ENCODE measurements around the gene KLHDC4.
A peak's percentile ranks its signal among the peaks of the same experiment; 100 is the strongest.

KLHDC4 gene

DNA sequence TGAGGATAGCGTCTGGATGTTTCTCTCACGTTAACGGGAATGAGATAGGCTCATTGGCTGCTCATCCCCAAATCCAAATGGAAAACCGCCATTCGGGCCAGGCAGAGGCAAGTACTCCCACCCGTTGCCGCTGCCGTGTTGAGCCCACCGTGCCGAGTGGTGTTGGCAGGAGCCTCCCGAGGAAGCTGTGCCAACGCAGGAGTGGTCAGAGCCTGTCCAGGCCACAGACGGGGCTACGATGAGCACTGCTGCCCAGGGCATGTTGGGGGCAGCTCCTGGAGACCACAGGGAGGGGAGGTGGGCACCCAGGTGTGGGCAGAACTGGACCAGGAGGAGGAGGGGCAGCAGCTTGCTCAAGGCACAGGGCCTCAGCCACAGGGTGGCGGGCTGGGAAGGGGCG, 72.0 kb downstream of the KLHDC4 start:
- ATAC-seq (no peak), DNase-seq (ENCODE audit: low spot score in 2 of 2) (no peak)
- Mint-ChIP-seq H3K27ac (no peak overlapping the region), H3K4me1 (peaks cover 14% of the 10 kb centered on the region), H3K4me3 (no peak overlapping the region), H3K36me3 (peaks cover 51% of the 10 kb centered on the region), H3K9me3 (no peaks in the 10 kb centered on the region)

GRCh38 chr16:87692756-87693155, 73.0 kb downstream of the KLHDC4 start:
- Mint-ChIP-seq H3K36me3 (peaks cover 45% of the 10 kb centered on the region), H3K9me3 (no peaks in the 10 kb centered on the region), H3K4me3 (no peak overlapping the region), H3K4me1 (peaks cover 3% of the 10 kb centered on the region), H3K27ac (peak overlapping the region; percentile 58)
- ATAC-seq, result no peak
- DNase-seq (ENCODE audit: low spot score in 2 of 2), result no peak

DNA sequence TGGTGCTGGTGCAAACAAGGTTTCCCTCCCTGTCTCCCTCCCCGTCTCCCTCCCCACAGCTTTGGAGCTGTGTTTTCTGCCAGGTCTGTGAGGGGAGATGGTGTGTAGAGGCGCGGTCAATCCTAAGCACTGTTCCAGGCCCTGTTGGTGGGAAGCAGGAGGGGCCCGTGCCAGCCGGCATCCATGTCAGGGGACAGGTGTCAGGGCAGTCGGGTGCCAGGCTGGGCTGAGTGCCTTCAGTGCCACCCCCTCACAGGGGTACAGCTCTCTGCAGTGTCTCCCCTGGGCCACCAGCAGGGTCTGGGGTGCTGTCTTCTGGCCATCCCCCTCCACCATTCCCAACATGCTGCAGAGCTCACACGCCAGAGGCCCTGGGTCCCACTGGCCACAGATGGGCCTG, 73.6 kb downstream of the KLHDC4 start:
- Mint-ChIP-seq H3K27ac (peak overlapping the region; percentile 58), H3K36me3 (peaks cover 40% of the 10 kb centered on the region), H3K4me1 (no peaks in the 10 kb centered on the region), H3K9me3 (no peaks in the 10 kb centered on the region), H3K4me3 (no peak overlapping the region)
- DNase-seq (ENCODE audit: low spot score in 2 of 2) (no peak), ATAC-seq (peak; percentile 6)

- DNase-seq (ENCODE audit: low spot score in 2 of 2), result no peak
- no peak for ATAC-seq
- Mint-ChIP-seq H3K4me1 (no peaks in the 10 kb centered on the region), H3K36me3 (peaks cover 35% of the 10 kb centered on the region), H3K4me3 (no peak overlapping the region), H3K9me3 (no peaks in the 10 kb centered on the region), H3K27ac (no peak overlapping the region)
Measured at GRCh38 chr16:87691686-87692079, 74.1 kb downstream of the KLHDC4 start.

DNA sequence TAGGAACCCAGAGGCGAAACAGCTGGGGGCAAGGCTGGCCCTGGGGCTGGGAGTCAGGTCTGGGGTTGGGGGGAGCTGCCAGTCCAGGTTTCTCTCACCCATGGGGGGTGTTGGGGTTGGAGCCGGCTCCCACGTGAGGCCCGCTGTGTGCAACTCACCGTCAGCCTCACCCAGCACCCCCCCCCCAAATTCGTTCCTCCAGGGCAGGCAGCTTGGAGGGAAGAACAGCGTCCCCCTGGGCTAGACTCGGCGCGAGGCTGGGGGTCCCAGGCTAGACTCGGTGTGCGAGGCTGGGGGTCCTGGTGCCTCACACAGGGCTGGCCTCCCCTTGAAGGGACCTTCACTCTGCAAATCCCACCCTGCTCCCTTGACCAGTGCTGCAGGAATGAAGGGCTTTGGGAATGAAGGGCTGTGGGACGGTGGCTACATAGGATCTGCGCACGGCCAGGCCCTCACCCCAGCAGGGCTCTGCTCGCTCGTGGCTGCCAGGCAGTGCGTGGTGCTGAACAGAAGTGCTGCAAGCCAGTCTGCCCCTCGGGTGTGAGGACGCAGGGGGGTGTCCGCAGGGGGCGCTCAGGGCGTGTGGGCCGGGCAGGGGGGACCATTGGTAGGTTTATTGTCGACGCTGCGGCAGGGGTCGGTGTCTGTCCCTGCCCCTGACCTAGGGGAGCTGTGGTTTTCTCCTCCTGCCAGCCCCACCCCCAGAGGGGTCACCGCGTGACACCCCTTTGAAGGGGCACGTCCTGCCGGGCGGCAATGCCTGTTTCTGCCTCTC, 74.7 kb downstream of the KLHDC4 start:
- Mint-ChIP-seq H3K4me1 (no peaks in the 10 kb centered on the region), H3K36me3 (peaks cover 29% of the 10 kb centered on the region), H3K9me3 (no peaks in the 10 kb centered on the region), H3K4me3 (no peak overlapping the region), H3K27ac (no peak overlapping the region)
- DNase-seq (ENCODE audit: low spot score in 2 of 2), result no peak
- ATAC-seq, result no peak

GRCh38 chr16:87689956-87690465, 75.8 kb downstream of the KLHDC4 start:
- H3K36me3 Mint-ChIP-seq, result peaks cover 20% of the 10 kb centered on the region
- DNase-seq (ENCODE audit: low spot score in 2 of 2) (no peak), ATAC-seq (no peak)
- H3K4me3 Mint-ChIP-seq, result no peak overlapping the region
- no peaks in the 10 kb centered on the region for H3K4me1 Mint-ChIP-seq
- no peak overlapping the region for H3K27ac Mint-ChIP-seq
- no peaks in the 10 kb centered on the region for H3K9me3 Mint-ChIP-seq

DNA sequence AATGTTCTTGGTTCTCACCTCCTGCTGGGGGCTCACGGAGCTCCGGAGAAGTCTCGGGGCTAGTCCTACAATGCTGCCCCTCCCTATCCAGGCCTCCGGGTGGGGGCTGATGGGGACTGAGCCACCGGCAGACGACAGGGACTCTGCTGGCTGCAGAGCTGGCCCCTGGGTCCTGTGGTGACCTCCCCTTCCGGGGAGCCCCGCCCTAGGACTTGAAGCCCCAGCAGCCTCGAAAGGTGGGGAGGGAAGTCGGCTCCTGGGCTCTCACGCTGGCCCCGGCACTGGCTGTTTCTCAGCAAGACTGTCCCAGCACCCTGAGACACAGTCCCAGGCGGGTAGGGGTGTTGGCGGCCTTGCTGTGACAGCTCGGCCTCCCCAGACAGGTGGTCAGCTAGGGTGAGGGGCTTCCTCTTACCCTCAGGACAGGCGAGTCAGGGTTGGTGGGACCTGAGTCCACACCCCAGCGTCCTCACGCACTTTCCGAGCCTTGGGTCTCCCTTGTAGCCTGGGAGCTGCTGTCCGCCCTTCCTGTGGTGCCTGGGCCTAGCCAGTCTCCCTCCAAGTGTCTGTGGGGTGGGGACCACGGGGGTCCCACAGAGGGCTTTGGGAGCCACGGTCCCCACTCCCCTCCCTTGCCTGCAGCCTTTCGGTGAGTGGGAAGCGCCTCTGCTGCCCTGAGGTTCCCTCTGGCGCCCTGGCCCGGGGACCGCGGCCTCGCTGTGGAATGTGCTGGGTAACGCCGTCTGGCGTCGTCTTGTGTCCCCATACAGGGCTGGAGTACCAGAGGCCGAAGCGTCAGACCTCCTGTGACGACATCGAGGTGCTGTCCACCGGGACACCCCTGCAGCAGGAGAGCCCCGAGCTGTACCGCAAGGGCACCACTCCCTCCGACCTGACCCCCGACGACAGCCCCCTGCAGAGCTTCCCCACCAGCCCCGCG, 76.6 kb downstream of the KLHDC4 start:
- Mint-ChIP-seq H3K4me3 (no peak overlapping the region), H3K36me3 (peaks cover 14% of the 10 kb centered on the region), H3K4me1 (no peaks in the 10 kb centered on the region), H3K9me3 (no peaks in the 10 kb centered on the region), H3K27ac (no peak overlapping the region)
- ATAC-seq (no peak), DNase-seq (ENCODE audit: low spot score in 2 of 2) (no peak)

DNA sequence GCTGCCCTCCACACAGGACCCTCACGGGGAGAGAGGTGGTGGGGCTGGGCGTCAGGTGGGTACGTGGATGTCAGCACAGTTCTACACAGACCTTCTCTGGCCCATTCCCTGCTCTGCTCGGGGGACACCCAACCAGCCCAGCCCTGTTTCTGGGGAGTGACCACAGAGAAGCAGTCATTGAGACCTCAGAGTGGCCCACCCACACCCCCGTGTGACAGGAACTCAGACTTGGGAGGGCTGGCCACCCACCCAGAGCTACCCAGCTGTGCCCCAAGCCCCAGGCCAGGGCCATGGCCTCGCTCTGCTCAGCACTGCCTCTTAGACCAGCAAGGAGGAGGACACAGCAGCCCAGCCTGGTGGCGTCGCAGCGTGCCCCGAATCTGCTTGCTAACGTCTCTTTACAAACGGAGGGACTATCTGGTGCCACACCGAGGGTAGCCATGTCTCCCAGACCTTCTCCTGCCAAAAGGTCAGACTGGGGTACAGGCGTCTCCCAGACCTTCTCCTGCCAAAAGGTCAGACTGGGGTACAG, 77.7 kb downstream of the KLHDC4 start:
- Mint-ChIP-seq H3K4me1 (no peaks in the 10 kb centered on the region), H3K4me3 (no peak overlapping the region), H3K9me3 (no peaks in the 10 kb centered on the region), H3K27ac (no peak overlapping the region), H3K36me3 (peaks cover 14% of the 10 kb centered on the region)
- DNase-seq (ENCODE audit: low spot score in 2 of 2) (no peak), ATAC-seq (no peak)

- Mint-ChIP-seq H3K9me3 (no peaks in the 10 kb centered on the region), H3K36me3 (peaks cover 7% of the 10 kb centered on the region), H3K4me3 (no peak overlapping the region), H3K27ac (no peak overlapping the region), H3K4me1 (peaks cover 2% of the 10 kb centered on the region)
- DNase-seq (ENCODE audit: low spot score in 2 of 2), result no peak
- ATAC-seq, result no peak
Measured at GRCh38 chr16:87687126-87687910, 78.5 kb downstream of the KLHDC4 start.

DNA sequence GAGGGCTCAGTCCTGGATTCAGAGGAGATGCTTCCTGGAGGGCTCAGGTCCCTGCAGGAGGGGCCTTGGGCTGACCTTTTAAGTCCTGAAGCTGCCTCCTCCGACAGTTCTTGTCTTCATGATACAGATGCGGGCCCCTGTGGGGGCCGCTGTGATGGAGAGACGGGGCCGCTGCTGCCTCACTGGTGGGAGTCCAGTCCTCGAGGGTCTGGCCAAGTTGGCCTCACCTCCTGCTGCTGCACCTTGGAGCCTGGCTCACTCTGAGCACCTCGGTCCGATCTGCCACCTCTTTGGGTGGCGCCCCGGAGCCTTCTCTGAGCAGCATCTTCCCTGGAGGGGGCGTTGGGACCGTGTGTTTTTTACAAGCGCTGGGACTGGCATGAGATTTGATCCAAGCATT, 79.1 kb downstream of the KLHDC4 start:
- Mint-ChIP-seq H3K4me1 (peaks cover 6% of the 10 kb centered on the region), H3K4me3 (no peak overlapping the region), H3K9me3 (no peaks in the 10 kb centered on the region), H3K36me3 (peaks cover 4% of the 10 kb centered on the region), H3K27ac (no peak overlapping the region)
- ATAC-seq (no peak), DNase-seq (ENCODE audit: low spot score in 2 of 2) (no peak)

GRCh38 chr16:87685766-87686165, 80.0 kb downstream of the KLHDC4 start:
- no peak overlapping the region for H3K27ac Mint-ChIP-seq
- DNase-seq (ENCODE audit: low spot score in 2 of 2) (no peak), ATAC-seq (no peak)
- H3K4me3 Mint-ChIP-seq, result no peak overlapping the region
- H3K36me3 Mint-ChIP-seq, result no peaks in the 10 kb centered on the region
- peaks cover 10% of the 10 kb centered on the region for H3K4me1 Mint-ChIP-seq
- no peaks in the 10 kb centered on the region for H3K9me3 Mint-ChIP-seq

DNA sequence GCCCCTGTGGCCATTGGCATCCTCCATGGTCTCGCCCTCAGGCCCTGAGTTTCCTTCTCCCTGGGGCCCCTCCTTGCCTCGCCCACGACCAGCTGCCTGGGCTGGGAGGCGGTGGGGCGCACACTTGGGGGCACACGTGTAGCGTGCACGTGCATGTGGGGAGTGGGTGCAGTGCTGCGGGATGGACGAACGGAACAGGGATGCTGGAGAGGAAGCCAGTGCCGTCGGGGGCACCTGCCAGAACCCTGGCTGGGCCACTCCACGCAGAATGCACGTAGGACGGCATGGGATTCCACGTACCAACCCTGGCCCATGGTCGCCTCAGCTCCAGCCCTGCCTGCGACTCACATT, 80.4 kb downstream of the KLHDC4 start:
- Mint-ChIP-seq H3K27ac (no peak overlapping the region), H3K4me3 (no peak overlapping the region), H3K9me3 (no peaks in the 10 kb centered on the region), H3K4me1 (peaks cover 13% of the 10 kb centered on the region), H3K36me3 (no peaks in the 10 kb centered on the region)
- DNase-seq (ENCODE audit: low spot score in 2 of 2), result no peak
- ATAC-seq, result no peak

DNA sequence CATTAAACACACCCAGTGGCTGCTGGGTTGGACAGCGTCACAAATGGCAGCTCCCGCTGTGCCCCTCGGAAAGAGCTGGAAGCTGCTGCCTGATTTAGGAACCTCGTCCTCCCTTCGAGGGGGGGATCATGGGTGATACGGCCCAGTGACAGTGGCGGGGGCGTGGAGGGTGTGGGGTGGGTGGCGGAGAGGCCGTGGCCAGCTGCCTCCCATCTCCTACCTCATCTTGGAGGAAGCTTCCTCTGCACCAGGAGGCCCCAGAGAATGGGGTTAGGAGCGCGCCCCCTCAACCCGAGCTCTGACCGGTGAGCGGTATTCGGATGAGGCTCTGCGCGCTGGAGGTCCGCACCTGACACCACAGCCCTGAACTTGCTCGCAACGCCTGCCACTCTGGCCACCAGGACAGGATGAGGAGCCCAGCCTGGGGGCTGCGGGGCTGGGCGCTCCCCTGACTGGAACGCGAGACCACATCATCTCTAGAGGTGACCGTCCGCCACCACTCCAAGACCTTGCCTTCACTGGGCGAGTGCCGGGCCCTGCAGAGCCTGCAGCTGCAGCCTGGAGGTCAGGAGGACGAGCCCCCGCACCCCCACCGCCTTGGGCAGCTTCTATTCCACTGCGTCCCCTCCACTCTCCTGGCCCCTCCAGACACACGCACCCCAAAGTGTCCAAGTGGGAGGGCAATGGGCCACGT, 80.9 kb downstream of the KLHDC4 start:
- Mint-ChIP-seq H3K4me1 (peaks cover 13% of the 10 kb centered on the region), H3K9me3 (no peaks in the 10 kb centered on the region), H3K27ac (no peak overlapping the region), H3K36me3 (no peaks in the 10 kb centered on the region), H3K4me3 (no peak overlapping the region)
- no peak for DNase-seq (ENCODE audit: low spot score in 2 of 2)
- no peak for ATAC-seq

- H3K36me3 Mint-ChIP-seq, result no peaks in the 10 kb centered on the region
- DNase-seq (ENCODE audit: low spot score in 2 of 2), result no peak
- peaks cover 13% of the 10 kb centered on the region for H3K4me1 Mint-ChIP-seq
- ATAC-seq, result no peak
- H3K9me3 Mint-ChIP-seq, result no peaks in the 10 kb centered on the region
- H3K4me3 Mint-ChIP-seq, result no peak overlapping the region
- H3K27ac Mint-ChIP-seq, result no peak overlapping the region
Measured at GRCh38 chr16:87684106-87684677, 81.6 kb downstream of the KLHDC4 start.

Data from stimulated activated effector memory CD8-positive, alpha-beta T cell treated with anti-CD3 and anti-CD28 coated beads, Interleukin-12 subunit alpha, Interleukin-12 subunit beta, amount 100 ng/mL, for 72 hours (primary cell).